ENCODE measurements around the gene CHMP4A. TPM values are rescaled to one million over a fixed set of nuclear protein-coding genes. Genes with fewer than 3 reads are reported as not detected.

CHMP4A gene
- polyA plus RNA-seq, 1 donor (not counting 4 experiments of a cell fraction or from before 2014, with no cell fraction given), result 54.5 TPM

GRCh38 chr14:24251880-24252288 lies 38.6 kb upstream of the CHMP4A start:
- DNase-seq (ENCODE audit: low read depth, low spot score), result no peak
- Histone ChIP-seq H3K36me3 (ENCODE audit: control insufficient read depth in 2 of 2, extremely low read depth in 1 of 2, insufficient read depth in 2 of 2, low read length in 2 of 2) (peaks cover 18 to 29% of the 10 kb centered on the region in 2 experiments), H4K20me1 (ENCODE audit: control insufficient read depth, extremely low read depth, insufficient read depth, low read length) (no peaks in the 10 kb centered on the region), H2AFZ (ENCODE audit: control insufficient read depth, low read length) (no peak overlapping the region), H3K4me2 (ENCODE audit: control insufficient read depth, extremely low read depth, insufficient read depth, low read depth, low read length) (no peak overlapping the region), H3K9me3 (ENCODE audit: control insufficient read depth, low read depth, low read length) (no peaks in the 10 kb centered on the region), H3K9ac (ENCODE audit: control insufficient read depth, extremely low read depth, insufficient read depth, low read length) (no peak overlapping the region), H3K27me3 (ENCODE audit: control insufficient read depth, extremely low read depth, insufficient read depth, low read length) (no peaks in the 10 kb centered on the region), H3K4me1 (ENCODE audit: control insufficient read depth, extremely low read depth, insufficient read depth, low read length) (no peaks in the 10 kb centered on the region), H3K27ac (ENCODE audit: control insufficient read depth, insufficient read depth, low read length) (no peak overlapping the region), H3K79me2 (ENCODE audit: control insufficient read depth, insufficient read depth, low read length) (no peaks in the 10 kb centered on the region), H3K4me3 (ENCODE audit: control insufficient read depth in 2 of 3, extremely low read depth in 1 of 3, insufficient read depth in 2 of 3, low read depth in 1 of 3, low read length in 3 of 3) (no peak overlapping the region), H3K9me1 (ENCODE audit: control insufficient read depth, extremely low read depth, insufficient read depth, low read length) (no peaks in the 10 kb centered on the region)
- FAIRE-seq, result no peak
- TF ChIP-seq EZH2 (IDR thresholded peaks at IDR 0.05; ENCODE audit: low read length) (no peak), CTCF (optimal IDR thresholded peaks at IDR 0.05 in 1 of 3, IDR thresholded peaks at IDR 0.05 in 1 of 3, conservative IDR thresholded peaks at IDR 0.05 in 1 of 3; ENCODE audit: extremely low read depth in 1 of 3, insufficient read depth in 2 of 3, low read length in 3 of 3) (peak in 1 of 3 experiments; percentile 2)
- dilution Hi-C loops (cut with MboI; ENCODE audit: extremely low pct_ligation_motif_present, low sequenced_read_pairs), result no loop called here

GRCh38 chr14:24250354-24250753 lies 37.1 kb upstream of the CHMP4A start:
- no peaks in the 10 kb centered on the region for H3K79me2 ChIP-seq (ENCODE audit: control insufficient read depth, insufficient read depth, low read length)
- DNase-seq (ENCODE audit: low read depth, low spot score) (no peak), FAIRE-seq (no peak)
- H3K4me2 ChIP-seq (ENCODE audit: control insufficient read depth, extremely low read depth, insufficient read depth, low read depth, low read length), result no peak overlapping the region
- no peak overlapping the region for H3K9ac ChIP-seq (ENCODE audit: control insufficient read depth, extremely low read depth, insufficient read depth, low read length)
- no peak overlapping the region for H3K4me3 ChIP-seq (ENCODE audit: control insufficient read depth in 2 of 3, extremely low read depth in 1 of 3, insufficient read depth in 2 of 3, low read depth in 1 of 3, low read length in 3 of 3)
- no peak overlapping the region for H3K27ac ChIP-seq (ENCODE audit: control insufficient read depth, insufficient read depth, low read length)
- no peaks in the 10 kb centered on the region for H3K9me1 ChIP-seq (ENCODE audit: control insufficient read depth, extremely low read depth, insufficient read depth, low read length)
- H4K20me1 ChIP-seq (ENCODE audit: control insufficient read depth, extremely low read depth, insufficient read depth, low read length), result no peaks in the 10 kb centered on the region
- TF ChIP-seq CTCF (optimal IDR thresholded peaks at IDR 0.05 in 1 of 3, IDR thresholded peaks at IDR 0.05 in 1 of 3, conservative IDR thresholded peaks at IDR 0.05 in 1 of 3; ENCODE audit: extremely low read depth in 1 of 3, insufficient read depth in 2 of 3, low read length in 3 of 3) (no peak), EZH2 (IDR thresholded peaks at IDR 0.05; ENCODE audit: low read length) (no peak)
- H3K9me3 ChIP-seq (ENCODE audit: control insufficient read depth, low read depth, low read length), result no peaks in the 10 kb centered on the region
- H3K4me1 ChIP-seq (ENCODE audit: control insufficient read depth, extremely low read depth, insufficient read depth, low read length), result no peaks in the 10 kb centered on the region
- no peaks in the 10 kb centered on the region for H3K27me3 ChIP-seq (ENCODE audit: control insufficient read depth, extremely low read depth, insufficient read depth, low read length)
- H2AFZ ChIP-seq (ENCODE audit: control insufficient read depth, low read length), result no peak overlapping the region
- dilution Hi-C loops (cut with MboI; ENCODE audit: extremely low pct_ligation_motif_present, low sequenced_read_pairs), result no loop called here
- H3K36me3 ChIP-seq (ENCODE audit: control insufficient read depth in 2 of 2, extremely low read depth in 1 of 2, insufficient read depth in 2 of 2, low read length in 2 of 2), result peaks cover 13 to 28% of the 10 kb centered on the region in 2 experiments

Data from keratinocyte (primary cell).